ENCODE data around the gene COX8C. TPM values are rescaled to one million over a fixed set of nuclear protein-coding genes. Genes with fewer than 3 reads are reported as not detected.
A peak's percentile ranks its signal among the peaks of the same experiment; 100 is the strongest.

COX8C gene
- total RNA-seq, 1 experiment from 2014 or later = not detected

DNA sequence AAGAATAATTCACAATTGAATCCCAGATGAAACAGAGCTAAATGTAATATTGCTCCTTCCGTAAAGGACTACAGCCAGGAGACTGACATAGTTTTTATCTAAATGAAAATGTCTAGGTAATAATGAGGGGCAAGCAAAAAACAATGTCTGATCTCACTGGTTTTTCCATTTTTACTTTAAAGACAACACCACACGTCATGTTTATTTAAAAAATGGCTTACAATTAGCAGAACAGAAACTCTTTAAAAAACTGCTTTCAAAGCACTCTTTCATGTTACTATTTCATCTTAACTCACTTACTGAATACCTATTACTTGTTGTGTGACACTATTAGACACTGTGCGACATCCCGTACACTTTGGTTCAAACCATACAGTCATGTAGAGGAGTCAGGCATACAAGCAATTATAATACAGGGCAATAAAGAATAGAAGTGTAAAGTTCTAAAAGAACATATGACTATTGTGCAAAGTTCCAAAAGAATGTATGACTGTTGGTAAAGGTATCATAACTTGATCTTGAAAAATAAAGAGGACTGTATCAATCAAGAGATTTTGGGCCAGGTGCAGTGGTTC, 23.3 kb upstream of the COX8C start:
- DNase-seq = no peak
- Histone ChIP-seq H3K27me3 (ENCODE audit: low read length) (no peaks in the 10 kb centered on the region), H3K9me2 (replicated peaks; ENCODE audit: low read length) (no peaks in the 10 kb centered on the region), H3K4me1 (ENCODE audit: insufficient read depth, low read length) (peaks cover 7% of the 10 kb centered on the region), H3K4me3 (ENCODE audit: low read length) (no peak overlapping the region), H3K79me2 (ENCODE audit: low read length) (peaks cover 100% of the 10 kb centered on the region), H3K9ac (ENCODE audit: low read length) (no peak overlapping the region), H2AFZ (ENCODE audit: low read length) (no peak overlapping the region), H3F3A (ENCODE audit: low read length, unreplicated experiment) (no peaks in the 10 kb centered on the region), H3K36me3 (ENCODE audit: low read depth, low read length) (peaks cover 18% of the 10 kb centered on the region), H4K20me1 (ENCODE audit: low read length) (peaks cover 34% of the 10 kb centered on the region), H3K9me3 (ENCODE audit: low read length) (no peaks in the 10 kb centered on the region), H3K4me2 (ENCODE audit: low read length) (no peak overlapping the region), H3K27ac (ENCODE audit: low read length) (no peak overlapping the region)
- TF ChIP-seq, protein P1, sequence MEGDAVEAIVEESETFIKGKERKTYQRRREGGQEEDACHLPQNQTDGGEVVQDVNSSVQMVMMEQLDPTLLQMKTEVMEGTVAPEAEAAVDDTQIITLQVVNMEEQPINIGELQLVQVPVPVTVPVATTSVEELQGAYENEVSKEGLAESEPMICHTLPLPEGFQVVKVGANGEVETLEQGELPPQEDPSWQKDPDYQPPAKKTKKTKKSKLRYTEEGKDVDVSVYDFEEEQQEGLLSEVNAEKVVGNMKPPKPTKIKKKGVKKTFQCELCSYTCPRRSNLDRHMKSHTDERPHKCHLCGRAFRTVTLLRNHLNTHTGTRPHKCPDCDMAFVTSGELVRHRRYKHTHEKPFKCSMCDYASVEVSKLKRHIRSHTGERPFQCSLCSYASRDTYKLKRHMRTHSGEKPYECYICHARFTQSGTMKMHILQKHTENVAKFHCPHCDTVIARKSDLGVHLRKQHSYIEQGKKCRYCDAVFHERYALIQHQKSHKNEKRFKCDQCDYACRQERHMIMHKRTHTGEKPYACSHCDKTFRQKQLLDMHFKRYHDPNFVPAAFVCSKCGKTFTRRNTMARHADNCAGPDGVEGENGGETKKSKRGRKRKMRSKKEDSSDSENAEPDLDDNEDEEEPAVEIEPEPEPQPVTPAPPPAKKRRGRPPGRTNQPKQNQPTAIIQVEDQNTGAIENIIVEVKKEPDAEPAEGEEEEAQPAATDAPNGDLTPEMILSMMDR (conservative IDR thresholded peaks at IDR 0.05; ENCODE audit: low read depth, low read length) = no peak
- TF ChIP-seq EZH2phosphoT487 (IDR thresholded peaks at IDR 0.05; ENCODE audit: borderline replicate concordance, low read length) (no peak), EZH2 (IDR thresholded peaks at IDR 0.05; ENCODE audit: low read length, unreplicated experiment) (no peak)
- BruUV-seq (replicated peaks) = no TSS peak
- ATAC-seq = no peak
- ChIA-PET CTCF (no interaction called here), POLR2A (ENCODE audit: unreplicated experiment) (no interaction called here)
- intact Hi-C loops (cut with micrococcal nuclease) = no loop called here

DNA sequence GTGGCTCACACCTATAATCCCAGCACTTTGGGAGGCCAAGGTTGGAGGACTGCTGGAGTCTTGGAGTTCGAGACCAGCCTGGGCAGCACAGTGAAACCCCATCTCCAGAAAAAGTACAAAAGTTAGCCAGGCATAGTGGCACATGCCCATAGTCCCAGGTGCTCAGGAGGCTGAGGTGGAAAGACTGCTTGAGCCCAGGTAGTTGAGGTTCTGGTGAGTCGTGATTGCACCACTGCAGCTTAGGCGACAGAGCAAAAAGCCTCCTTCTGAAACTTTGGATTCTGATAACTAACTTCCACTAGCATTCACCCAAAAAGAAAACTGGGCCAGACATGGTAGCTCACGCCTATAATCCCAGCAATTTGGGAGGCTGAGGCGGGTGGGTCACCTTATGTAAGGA, 20.8 kb upstream of the COX8C start:
- Histone ChIP-seq H3K27ac (ENCODE audit: low read length) (no peak overlapping the region), H3K9me3 (ENCODE audit: low read length) (no peaks in the 10 kb centered on the region), H3F3A (ENCODE audit: low read length, unreplicated experiment) (no peaks in the 10 kb centered on the region), H3K4me3 (ENCODE audit: low read length) (no peak overlapping the region), H3K9me2 (replicated peaks; ENCODE audit: low read length) (no peaks in the 10 kb centered on the region), H2AFZ (ENCODE audit: low read length) (no peak overlapping the region), H3K79me2 (ENCODE audit: low read length) (peaks cover 100% of the 10 kb centered on the region), H3K36me3 (ENCODE audit: low read depth, low read length) (peaks cover 21% of the 10 kb centered on the region), H3K27me3 (ENCODE audit: low read length) (no peaks in the 10 kb centered on the region), H4K20me1 (ENCODE audit: low read length) (peaks cover 34% of the 10 kb centered on the region), H3K9ac (ENCODE audit: low read length) (no peak overlapping the region), H3K4me1 (ENCODE audit: insufficient read depth, low read length) (peaks cover 20% of the 10 kb centered on the region), H3K4me2 (ENCODE audit: low read length) (no peak overlapping the region)
- TF ChIP-seq EZH2phosphoT487 (IDR thresholded peaks at IDR 0.05; ENCODE audit: borderline replicate concordance, low read length) = no peak
- TF ChIP-seq, protein P1 (conservative IDR thresholded peaks at IDR 0.05; ENCODE audit: low read depth, low read length) = no peak
- ATAC-seq (no peak), DNase-seq (peak; percentile 27)
- CTCF ChIA-PET = no interaction called here
- intact Hi-C loops (cut with micrococcal nuclease) = no loop called here
- BruUV-seq (replicated peaks) = no TSS peak
- POLR2A ChIA-PET (ENCODE audit: unreplicated experiment) = no interaction called here

DNA sequence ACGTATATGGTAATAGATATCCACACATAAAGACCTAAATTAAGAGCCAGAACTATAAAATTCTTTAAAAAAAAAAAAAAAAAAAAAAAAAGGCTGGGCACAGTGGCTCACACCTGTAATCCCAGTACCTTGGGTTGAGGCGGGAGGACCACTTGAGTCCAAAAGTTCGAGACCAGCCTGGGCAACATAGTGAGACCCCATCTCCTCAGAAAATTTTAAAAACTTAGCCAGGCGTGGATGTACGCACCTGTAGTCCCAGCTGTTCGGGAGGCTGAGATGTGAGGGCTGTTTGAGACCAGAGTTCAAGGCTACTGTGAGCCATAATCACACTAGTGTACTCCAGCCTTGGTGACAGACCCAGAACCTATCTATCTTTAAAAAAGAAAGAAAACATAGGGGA, 18.4 kb upstream of the COX8C start:
- ChIA-PET POLR2A (ENCODE audit: unreplicated experiment) (no interaction called here), CTCF (no interaction called here)
- Histone ChIP-seq H3F3A (ENCODE audit: low read length, unreplicated experiment) (no peaks in the 10 kb centered on the region), H4K20me1 (ENCODE audit: low read length) (peaks cover 27% of the 10 kb centered on the region), H3K4me2 (ENCODE audit: low read length) (peak overlapping the region; percentile 98), H3K9ac (ENCODE audit: low read length) (no peak overlapping the region), H3K4me3 (ENCODE audit: low read length) (no peak overlapping the region), H3K27ac (ENCODE audit: low read length) (no peak overlapping the region), H3K36me3 (ENCODE audit: low read depth, low read length) (peaks cover 16% of the 10 kb centered on the region), H3K9me2 (replicated peaks; ENCODE audit: low read length) (no peaks in the 10 kb centered on the region), H3K9me3 (ENCODE audit: low read length) (no peaks in the 10 kb centered on the region), H3K27me3 (ENCODE audit: low read length) (no peaks in the 10 kb centered on the region), H3K79me2 (ENCODE audit: low read length) (peaks cover 96% of the 10 kb centered on the region), H3K4me1 (ENCODE audit: insufficient read depth, low read length) (peaks cover 21% of the 10 kb centered on the region), H2AFZ (ENCODE audit: low read length) (no peak overlapping the region)
- intact Hi-C loops (cut with micrococcal nuclease) = no loop called here
- TF ChIP-seq, protein P1 (conservative IDR thresholded peaks at IDR 0.05; ENCODE audit: low read depth, low read length) = no peak
- TF ChIP-seq EZH2phosphoT487 (IDR thresholded peaks at IDR 0.05; ENCODE audit: borderline replicate concordance, low read length) (no peak), EZH2 (IDR thresholded peaks at IDR 0.05; ENCODE audit: low read length, unreplicated experiment) (no peak)
- no TSS peak for BruUV-seq (replicated peaks)
- no peak for ATAC-seq
- no peak for DNase-seq
